Renal pelvis (tissue), 4 donors: ENCODE measurements around the gene SPEM2. TPM values are rescaled to one million over a fixed set of nuclear protein-coding genes. Genes with fewer than 3 reads are reported as not detected.

Experiments
- DNase-seq: peaks from one replicate; pipeline ENCODE4 v3.0.0-alpha.2; 2013
- polyA plus RNA-seq, 3 donors: library from polyadenylated mRNA; unstranded; fragments of 120-200 nt; gene quantifications; one replicate each; pipeline ENCODE4 v1.2.1, GENCODE V29; 2013; ENCODE audit not compliant: insufficient read length in 3 of 3

The SPEM2 gene
- polyA plus RNA-seq, 3 donors: not detected

GRCh38 chr17:7419819-7420610 is 5.4 kb upstream of the SPEM2 start, which contains the start of gene SPEM1:
TSS of gene SPEM1 (plus strand) at chr17:7420324. CDS start at chr17:7420385, 61 bp downstream.
- peak; percentile 74 for DNase-seq

DNA sequence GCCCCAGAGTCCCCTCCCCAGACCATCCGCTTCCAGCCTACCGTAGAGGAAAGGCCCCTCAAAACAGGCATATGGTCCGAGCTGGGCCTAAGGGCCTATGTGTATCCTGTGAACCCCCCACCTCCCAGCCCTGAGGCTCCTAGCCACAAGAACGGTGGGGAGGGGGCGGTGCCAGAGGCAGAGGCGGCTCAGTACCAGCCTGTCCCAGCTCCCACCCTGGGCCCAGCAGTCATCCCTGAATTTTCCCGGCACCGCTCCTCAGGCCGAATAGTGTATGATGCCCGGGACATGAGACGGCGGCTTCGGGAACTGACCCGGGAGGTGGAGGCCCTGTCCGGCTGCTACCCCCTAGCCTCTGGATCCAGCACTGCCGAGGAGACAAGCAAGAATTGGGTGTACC is 4.2 kb upstream of the SPEM2 start:
- DNase-seq: no peak

DNA sequence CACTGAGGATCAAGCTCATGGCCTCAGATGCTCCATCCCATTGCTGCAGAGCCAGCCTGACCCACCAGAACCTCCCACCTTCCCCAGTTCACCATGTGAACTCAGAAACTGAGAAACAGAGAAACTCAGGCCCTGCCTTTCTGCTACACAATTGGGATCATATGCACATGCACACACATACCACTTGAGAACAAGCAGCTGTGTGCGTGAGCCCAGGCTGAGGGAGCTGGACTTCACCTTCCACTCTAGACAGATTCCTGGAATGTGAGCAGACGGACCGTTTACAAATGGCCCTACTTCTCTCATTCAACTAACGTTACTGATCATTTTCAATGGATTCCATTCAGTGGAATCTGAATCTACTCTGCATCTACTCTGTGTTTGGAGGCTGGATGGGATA is 1.7 kb upstream of the SPEM2 start:
- DNase-seq: no peak

GRCh38 chr17:7425756-7426155 is 340 bp downstream of the SPEM2 start:
- DNase-seq: no peak

DNA sequence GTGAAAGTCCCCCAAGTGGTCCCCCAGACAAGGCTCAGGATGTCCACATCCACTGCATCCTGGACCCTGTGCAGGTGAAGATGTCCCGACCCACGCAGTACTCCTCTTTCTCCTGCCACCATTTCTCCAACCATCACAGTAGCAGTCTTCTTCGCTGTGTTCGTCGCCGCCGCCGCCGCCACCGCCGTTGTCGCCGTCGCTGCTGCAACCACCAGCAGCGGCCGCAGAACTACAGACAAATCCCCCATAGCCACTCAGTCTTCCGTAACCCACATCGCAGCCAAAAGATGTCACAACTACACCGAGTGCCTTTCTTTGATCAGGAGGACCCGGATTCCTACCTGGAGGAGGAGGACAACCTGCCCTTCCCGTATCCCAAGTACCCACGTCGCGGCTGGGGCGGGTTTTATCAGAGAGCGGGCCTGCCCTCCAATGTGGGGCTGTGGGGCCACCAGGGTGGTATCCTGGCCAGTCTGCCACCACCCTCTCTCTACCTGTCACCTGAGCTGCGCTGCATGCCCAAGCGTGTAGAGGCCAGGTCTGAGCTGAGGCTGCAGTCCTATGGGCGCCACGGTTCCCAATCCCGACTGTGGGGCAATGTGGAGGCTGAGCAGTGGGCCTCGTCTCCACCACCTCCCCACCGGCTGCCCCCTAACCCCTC is 917 bp downstream of the SPEM2 start:
- DNase-seq: no peak

DNA sequence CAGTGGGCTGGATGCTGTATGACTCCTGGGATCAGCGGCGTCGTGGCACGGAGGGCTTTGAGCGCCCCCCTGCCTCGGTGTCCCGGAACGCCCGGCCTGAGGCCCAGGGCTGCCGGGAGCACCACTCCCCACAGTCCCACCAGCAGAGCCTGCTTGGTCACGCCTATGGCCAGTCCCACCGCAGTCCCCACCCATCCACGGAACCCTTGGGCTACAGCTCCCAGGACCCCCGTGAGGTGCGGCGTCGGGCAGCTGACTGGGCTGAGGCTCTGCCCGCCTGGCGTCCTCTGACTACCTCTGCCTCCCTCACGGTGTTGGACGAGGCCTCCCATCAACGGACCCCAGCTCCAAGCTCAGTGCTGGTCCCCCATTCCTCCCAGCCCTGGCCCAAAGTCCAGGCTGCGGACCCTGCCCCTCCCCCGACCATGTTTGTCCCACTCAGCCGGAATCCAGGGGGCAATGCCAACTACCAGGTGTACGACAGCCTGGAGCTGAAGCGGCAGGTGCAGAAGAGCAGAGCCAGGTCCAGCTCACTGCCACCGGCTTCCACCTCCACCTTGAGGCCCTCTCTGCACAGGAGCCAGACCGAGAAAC is 1.6 kb downstream of the SPEM2 start:
- no peak for DNase-seq

GRCh38 chr17:7427549-7427948 is 2.1 kb downstream of the SPEM2 start:
- DNase-seq: no peak

- no peak for DNase-seq
These were observed 3.1 kb downstream of the SPEM2 start, which contains the start of gene SPEM3 for GRCh38 chr17:7428557-7428956. TSS of gene SPEM3 (plus strand) at chr17:7428857. CDS start at chr17:7428903, 46 bp downstream.

GRCh38 chr17:7429722-7430121 is 4.3 kb downstream of the SPEM2 start:
- no peak for DNase-seq

DNA sequence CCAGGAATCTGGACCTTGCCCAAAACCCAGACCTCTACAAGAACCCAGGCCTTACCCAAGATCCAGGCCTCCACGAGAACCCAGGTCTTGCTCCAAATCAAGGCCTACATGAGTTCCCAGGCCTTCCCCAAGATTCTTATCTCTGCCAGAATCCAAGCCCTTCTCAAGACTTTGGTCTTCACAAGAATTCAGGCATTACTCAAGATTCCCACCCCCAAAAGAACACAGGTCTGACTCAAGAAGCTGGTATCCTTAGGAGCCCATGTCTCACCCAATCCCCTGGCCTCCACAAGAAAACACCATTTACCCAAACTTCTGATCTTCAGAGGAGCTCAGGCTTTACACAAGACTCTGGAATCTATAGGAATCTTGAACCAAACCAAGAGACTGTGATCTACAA is 5.8 kb downstream of the SPEM2 start:
- DNase-seq: no peak

GRCh38 chr17:7432296-7432695 is 6.9 kb downstream of the SPEM2 start:
- no peak for DNase-seq

DNA sequence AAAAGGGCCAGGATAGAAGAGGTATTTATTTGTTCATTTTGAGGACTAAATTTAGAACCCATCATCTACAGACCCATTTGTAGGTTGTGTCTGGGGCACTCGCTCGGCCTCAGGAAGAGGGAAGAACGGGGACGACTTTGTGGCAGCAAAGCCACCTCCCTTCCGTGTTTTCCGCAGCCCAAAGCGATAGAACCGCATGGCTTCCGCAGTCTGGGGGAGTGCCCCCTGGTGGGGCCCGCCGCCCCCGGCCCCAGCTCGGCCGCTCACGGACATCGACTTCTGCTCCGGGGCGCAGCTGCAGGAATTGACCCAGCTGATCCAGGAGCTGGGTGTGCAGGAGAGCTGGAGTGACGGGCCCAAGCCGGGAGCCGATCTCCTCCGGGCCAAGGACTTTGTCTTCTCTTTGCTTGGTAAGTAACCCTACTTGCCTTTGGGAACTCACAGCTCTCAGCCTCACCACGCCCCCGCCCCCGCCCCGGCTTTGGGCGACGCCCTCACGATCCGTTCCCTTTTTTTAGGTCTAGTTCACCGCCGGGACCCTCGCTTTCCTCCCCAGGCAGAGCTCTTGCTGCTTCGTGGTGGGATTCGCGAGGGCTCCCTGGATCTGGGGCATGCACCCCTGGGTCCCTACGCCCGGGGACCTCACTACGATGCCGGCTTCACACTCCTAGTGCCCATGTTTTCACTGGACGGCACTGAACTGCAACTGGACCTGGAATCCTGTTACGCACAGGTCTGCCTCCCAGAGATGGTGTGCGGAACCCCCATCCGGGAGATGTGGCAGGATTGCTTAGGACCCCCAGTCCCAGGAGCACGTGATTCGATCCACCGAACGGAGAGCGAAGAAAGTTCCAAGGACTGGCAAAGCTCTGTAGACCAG is 10.5 kb downstream of the SPEM2 start:
- no peak for DNase-seq

GRCh38 chr17:7436556-7437368 is 11.3 kb downstream of the SPEM2 start:
- peak; percentile 84 for DNase-seq

DNA sequence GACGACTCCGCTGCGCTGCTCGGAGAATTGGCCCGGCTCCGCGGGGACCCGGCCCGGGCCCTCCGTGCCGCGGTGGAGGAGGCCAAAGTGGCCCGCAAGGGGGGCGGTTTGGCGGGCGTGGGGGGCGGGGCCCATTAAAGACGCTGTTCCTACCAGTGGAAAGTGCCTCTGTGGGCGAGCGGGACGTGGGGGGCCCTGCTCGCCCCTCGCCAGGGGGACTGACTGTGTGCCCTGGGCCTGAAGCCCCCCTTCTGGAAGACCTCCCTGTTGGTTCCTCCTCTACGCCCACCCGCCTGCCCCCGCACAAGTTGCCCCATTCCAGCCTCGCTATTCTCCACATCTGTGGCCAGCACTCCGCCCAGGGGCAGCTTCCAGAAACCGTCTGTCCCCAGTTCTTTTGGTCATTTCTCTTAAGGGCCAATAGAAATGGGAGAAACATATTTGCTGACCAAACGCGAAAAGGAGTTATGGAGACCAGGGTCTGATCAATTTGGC is 12.0 kb downstream of the SPEM2 start:
- no peak for DNase-seq

- DNase-seq: no peak
These were observed 12.7 kb downstream of the SPEM2 start for GRCh38 chr17:7437950-7438614.

DNA sequence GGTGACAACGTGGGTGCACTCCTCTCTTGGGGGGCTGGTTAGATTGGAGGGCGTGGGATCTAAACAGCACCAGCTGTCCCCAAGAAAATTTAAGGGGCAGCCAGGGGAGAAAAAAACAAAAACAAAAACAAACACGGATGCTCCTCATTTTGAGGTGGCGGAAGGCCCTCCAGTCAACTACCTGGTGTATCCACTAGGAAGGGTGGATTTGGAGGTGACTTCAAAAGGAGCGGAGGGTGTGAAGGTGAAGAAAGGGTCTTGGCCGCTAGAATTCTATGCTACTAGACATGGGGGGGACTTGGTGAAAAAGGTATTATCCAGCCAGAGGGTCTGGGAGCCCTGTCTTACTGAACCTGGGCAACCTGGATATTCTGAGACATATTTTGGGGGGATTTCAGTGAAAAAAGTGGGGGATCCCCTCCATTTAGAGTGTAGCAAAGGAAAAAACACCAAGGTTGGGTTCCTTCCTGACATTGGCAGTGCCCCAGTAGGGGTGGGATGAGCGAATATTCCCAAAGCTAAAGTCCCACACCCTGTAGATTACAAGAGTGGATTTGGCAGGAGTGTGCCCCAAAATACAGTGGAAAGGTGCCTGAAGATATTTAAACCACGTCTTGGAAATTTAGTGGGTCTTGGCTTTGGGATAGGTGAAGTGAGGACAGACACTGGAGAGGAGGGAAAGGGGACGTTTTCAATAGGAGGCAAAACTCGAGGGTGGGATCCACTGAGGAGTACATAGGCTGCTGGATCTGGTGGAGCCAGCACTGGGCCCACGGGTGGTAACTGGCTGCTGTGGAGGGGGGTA is 13.4 kb downstream of the SPEM2 start:
- no peak for DNase-seq

GRCh38 chr17:7439462-7440112 is 14.2 kb downstream of the SPEM2 start, which contains the start of gene FGF11:
TSS of gene FGF11 (plus strand) at chr17:7439512. CDS start at chr17:7439621, 109 bp downstream.
- no peak for DNase-seq

DNA sequence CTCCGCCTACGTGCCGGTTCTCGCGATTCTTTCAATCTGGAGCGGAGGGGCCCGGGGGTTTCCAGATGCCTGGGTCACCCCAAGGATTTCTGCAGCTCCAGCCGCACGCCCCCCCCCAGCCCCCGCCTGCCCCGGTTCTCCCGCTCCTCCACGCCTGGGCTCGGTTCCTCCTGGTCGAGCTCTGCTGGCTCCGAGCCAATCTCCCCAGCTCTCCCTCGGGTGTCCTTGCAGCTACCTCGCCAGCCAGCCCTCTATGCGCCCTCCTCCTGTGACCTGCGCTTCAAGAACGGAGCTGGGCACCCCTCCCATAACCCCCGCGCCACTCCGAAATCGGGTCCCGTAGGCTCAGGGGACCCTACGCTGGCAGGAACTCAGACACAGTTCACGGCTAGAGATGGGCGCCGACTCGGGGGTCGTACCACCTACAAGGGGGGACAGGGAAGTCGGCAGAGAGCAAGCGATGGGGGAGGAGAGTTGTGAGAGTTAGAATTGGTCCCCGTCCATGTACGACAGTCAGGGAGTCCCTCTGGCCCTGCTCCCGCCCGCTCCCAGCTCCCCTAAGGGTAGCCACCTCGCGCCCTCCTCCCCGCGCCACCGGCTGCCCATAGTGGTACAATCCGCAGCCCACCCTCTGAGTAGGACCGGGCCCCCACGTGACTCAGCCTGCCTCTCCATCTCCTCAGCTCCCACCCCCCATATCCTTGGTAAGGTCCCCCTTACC is 14.9 kb downstream of the SPEM2 start:
- no peak for DNase-seq
